H9 (cell line): ENCODE data around the gene EPAS1. TPM values are rescaled to one million over a fixed set of nuclear protein-coding genes. Genes with fewer than 3 reads are reported as not detected.

Experiments
- DNase-seq: peaks from one replicate; pipeline ENCODE4 v3.0.0-alpha.2; 2017
- H2AFZ ChIP-seq: one replicate; pipeline ENCODE4 v1.6.1; 2013; ENCODE audit warnings: mild to moderate bottlenecking, low read length, control low read depth, moderate library complexity
- H2AK5ac ChIP-seq: 2 replicates; pipeline ENCODE4 v1.6.1; 2013; ENCODE audit warnings: low read length, control low read depth, mixed read lengths; ENCODE audit not compliant: insufficient read length
- H2BK120ac ChIP-seq: one replicate; pipeline ENCODE4 v1.6.1; 2013; ENCODE audit warnings: low read depth, mild to moderate bottlenecking, low read length, control low read depth, inconsistent platforms; ENCODE audit not compliant: poor library complexity, severe bottlenecking
- H2BK12ac ChIP-seq: 2 replicates; pipeline ENCODE4 v1.6.1; 2013; ENCODE audit warnings: low read length, control low read depth, mixed read lengths, low read depth; ENCODE audit not compliant: insufficient read length
- H2BK15ac ChIP-seq: 2 replicates; pipeline ENCODE4 v1.6.1; 2013; ENCODE audit warnings: low read depth, low read length, control low read depth
- H2BK20ac ChIP-seq: one replicate; pipeline ENCODE4 v1.6.1; 2013; ENCODE audit warnings: low read depth, mild to moderate bottlenecking, low read length, control low read depth, inconsistent platforms; ENCODE audit not compliant: poor library complexity, severe bottlenecking
- H2BK5ac ChIP-seq: 2 replicates; pipeline ENCODE4 v1.6.1; 2013; ENCODE audit warnings: low read length, control low read depth, mixed read lengths; ENCODE audit not compliant: insufficient read length
- H3K14ac ChIP-seq: 2 replicates; pipeline ENCODE4 v1.6.1; 2013; ENCODE audit warnings: low read length, control low read depth; ENCODE audit not compliant: insufficient read depth
- H3K18ac ChIP-seq: 2 replicates; pipeline ENCODE4 v1.6.1; 2013; ENCODE audit warnings: low read depth, mild to moderate bottlenecking, mixed read lengths, low read length, control low read depth; ENCODE audit not compliant: insufficient read length
- H3K23ac ChIP-seq: 2 replicates; pipeline ENCODE4 v1.6.1; 2013; ENCODE audit warnings: low read length, control low read depth, mixed read lengths, low read depth; ENCODE audit not compliant: insufficient read length
- H3K23me2 ChIP-seq: 2 replicates; pipeline ENCODE4 v1.6.1; 2013; ENCODE audit warnings: low read depth, mild to moderate bottlenecking, mixed read lengths, low read length, control low read depth; ENCODE audit not compliant: insufficient read length, poor library complexity, severe bottlenecking
- H3K27ac ChIP-seq: 2 replicates; pipeline ENCODE4 v1.5.1; 2013; ENCODE audit warnings: low read length, control low read depth, mixed read lengths, low read depth; ENCODE audit not compliant: insufficient read length
- H3K27me3 ChIP-seq: 2 replicates; pipeline ENCODE4 v1.6.1; 2013; ENCODE audit warnings: low read length, control low read depth, inconsistent platforms; ENCODE audit not compliant: insufficient read depth
- H3K4ac ChIP-seq: 2 replicates; pipeline ENCODE4 v1.6.1; 2013; ENCODE audit warnings: low read depth, mild to moderate bottlenecking, control low read depth, inconsistent platforms, low read length, moderate library complexity
- H3K4me1 ChIP-seq: 2 replicates; pipeline ENCODE4 v1.6.1; 2013; ENCODE audit warnings: low read length, control low read depth, inconsistent platforms; ENCODE audit not compliant: insufficient read depth
- H3K4me2 ChIP-seq: 2 replicates; pipeline ENCODE4 v1.6.1; 2013; ENCODE audit warnings: low read length, control low read depth, mixed read lengths; ENCODE audit not compliant: insufficient read length, insufficient read depth
- H3K56ac ChIP-seq: 2 replicates; pipeline ENCODE4 v1.6.1; 2013; ENCODE audit warnings: low read depth, mild to moderate bottlenecking, mixed read lengths, low read length, control low read depth; ENCODE audit not compliant: insufficient read length
- H3K79me1 ChIP-seq: 2 replicates; pipeline ENCODE4 v1.6.1; 2013; ENCODE audit warnings: low read depth, mild to moderate bottlenecking, moderate library complexity, low read length, control low read depth, inconsistent platforms; ENCODE audit not compliant: insufficient read depth, poor library complexity, severe bottlenecking
- H3K79me2 ChIP-seq: 2 replicates; pipeline ENCODE4 v1.6.1; 2013; ENCODE audit warnings: low read length, control low read depth, inconsistent platforms; ENCODE audit not compliant: insufficient read depth
- H3K9ac ChIP-seq: 2 replicates; pipeline ENCODE4 v1.6.1; 2013; ENCODE audit warnings: low read length, control low read depth, mixed read lengths; ENCODE audit not compliant: insufficient read length; ENCODE audit errors: extremely low read depth
- H3K9me3 ChIP-seq: one replicate; pipeline ENCODE4 v1.6.1; 2013; ENCODE audit warnings: low read depth, low read length, inconsistent platforms; ENCODE audit not compliant: control insufficient read depth
- H3T11ph ChIP-seq: one replicate; pipeline ENCODE4 v1.6.1; 2013; ENCODE audit warnings: mild to moderate bottlenecking, low read length, control low read depth, inconsistent platforms
- H4K20me1 ChIP-seq: one replicate; pipeline ENCODE4 v1.6.1; 2013; ENCODE audit not compliant: control insufficient read depth, insufficient read length, insufficient read depth
- H4K5ac ChIP-seq: 2 replicates; pipeline ENCODE4 v1.6.1; 2013; ENCODE audit warnings: low read depth, mild to moderate bottlenecking, mixed read lengths, low read length, control low read depth; ENCODE audit not compliant: insufficient read length
- H4K8ac ChIP-seq: replicated peaks from 2 replicates; pipeline ENCODE4 v1.6.1; 2013; ENCODE audit warnings: low read length, control low read depth, mixed read lengths, low read depth; ENCODE audit not compliant: insufficient read length
- H4K91ac ChIP-seq: 2 replicates; pipeline ENCODE4 v1.6.1; 2013; ENCODE audit warnings: low read depth, mild to moderate bottlenecking, moderate library complexity, mixed read lengths, low read length, control low read depth; ENCODE audit not compliant: insufficient read length
- H3K27ac Mint-ChIP-seq, 3 experiments: 2 replicates in 2 of 3; 3 replicates in 1 of 3; pipeline ENCODE4 v1.8.0; 2020 to 2021; ENCODE audit warnings: mixed read lengths in 3 of 3, mild to moderate bottlenecking in 1 of 3, moderate library complexity in 1 of 3
- H3K27me3 Mint-ChIP-seq: 2 replicates; pipeline ENCODE4 v1.8.0; 2021; ENCODE audit warnings: low read depth, mild to moderate bottlenecking, moderate library complexity, mixed read lengths
- H3K36me3 Mint-ChIP-seq, 3 experiments: 2 replicates in 2 of 3; 3 replicates in 1 of 3; pipeline ENCODE4 v1.8.0; 2020 to 2021; ENCODE audit warnings: low read depth in 3 of 3, mixed read lengths in 3 of 3; ENCODE audit not compliant: insufficient read depth in 1 of 3
- H3K4me1 Mint-ChIP-seq, 2 experiments: 2 replicates each; pipeline ENCODE4 v1.8.0; 2020; ENCODE audit warnings: mixed read lengths in 2 of 2
- H3K4me3 Mint-ChIP-seq, 2 experiments: 2 replicates in 1 of 2; 3 replicates in 1 of 2; pipeline ENCODE4 v1.8.0; 2020 to 2021; ENCODE audit warnings: mild to moderate bottlenecking in 2 of 2, mixed read lengths in 2 of 2, moderate library complexity in 1 of 2
- H3K9me3 Mint-ChIP-seq, 2 experiments: 2 replicates in 1 of 2; 3 replicates in 1 of 2; pipeline ENCODE4 v1.8.0; 2020; ENCODE audit warnings: mild to moderate bottlenecking in 2 of 2, mixed read lengths in 2 of 2, moderate library complexity in 1 of 2
- CTCF ChIP-seq: fragments of 200-600 bp; sonication (generic); conservative IDR thresholded peaks from 3 replicates; pipeline ENCODE4 v1.8.0; 2021; ENCODE audit warnings: antibody characterized with exemption, mild to moderate bottlenecking
- WGBS: extraction: QIAGEN DNeasy Blood & Tissue Kit; methylation state at CpG from one replicate; pipeline ENCODE4 v1.1.7; 2013; ENCODE audit warnings: missing lambda C conversion rate, low lambda C conversion rate, mixed read lengths; ENCODE audit not compliant: insufficient read length; ENCODE audit errors: extremely low coverage; 5-methylcytosine and 5-hydroxymethylcytosine counted together
- total RNA-seq: library from RNA; stranded (reverse); gene quantifications from 2 replicates; pipeline ENCODE4 v1.2.1, GENCODE V29; 2021

EPAS1 gene
- total RNA-seq, 1 experiment from 2014 or later: 1.1 TPM

DNA sequence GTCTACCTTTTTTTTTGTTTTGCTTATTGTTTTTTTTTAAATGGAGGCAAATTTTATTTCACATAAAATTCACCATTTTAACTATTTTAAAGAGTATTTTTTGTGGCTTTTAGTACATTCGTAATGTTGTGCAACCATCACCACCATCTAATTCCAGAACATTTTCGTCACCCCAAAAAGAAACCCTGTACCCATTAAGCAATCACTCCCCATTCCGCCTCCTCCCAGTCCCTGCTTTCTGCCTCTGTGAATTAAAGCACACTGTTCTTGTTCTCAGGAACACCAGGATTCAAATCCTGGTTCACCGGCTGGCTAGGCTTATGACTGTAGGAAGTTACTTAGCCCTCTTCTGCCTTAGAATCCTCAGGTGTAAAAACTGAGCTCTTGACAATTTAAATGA is 36.9 kb upstream of the EPAS1 start:
- DNase-seq: no peak
- no peak overlapping the region for H3K4ac ChIP-seq
- no peak overlapping the region for H2BK5ac ChIP-seq
- no peak overlapping the region for H3K9ac ChIP-seq
- Mint-ChIP-seq H3K36me3 (no peaks in the 10 kb centered on the region), H3K4me3 (no peak overlapping the region), H3K27me3 (peaks cover 6% of the 10 kb centered on the region), H3K9me3 (no peaks in the 10 kb centered on the region), H3K27ac (no peak overlapping the region), H3K4me1 (no peaks in the 10 kb centered on the region)
- H3K27me3 ChIP-seq: no peaks in the 10 kb centered on the region
- no peak overlapping the region for H2AK5ac ChIP-seq
- no peak overlapping the region for H3T11ph ChIP-seq
- no peak overlapping the region for H4K5ac ChIP-seq
- H3K56ac ChIP-seq: no peak overlapping the region
- no peaks in the 10 kb centered on the region for H3K79me1 ChIP-seq
- no peak overlapping the region for H4K8ac ChIP-seq
- H3K23ac ChIP-seq: no peak overlapping the region
- H2BK12ac ChIP-seq: no peak overlapping the region
- no CpG with 5 or more reads among the region's 4 CpGs for WGBS
- no peak overlapping the region for H2AFZ ChIP-seq
- H3K18ac ChIP-seq: no peak overlapping the region
- H3K79me2 ChIP-seq: no peaks in the 10 kb centered on the region
- no peaks in the 10 kb centered on the region for H4K20me1 ChIP-seq
- H3K27ac ChIP-seq: no peak overlapping the region
- H3K23me2 ChIP-seq: no peaks in the 10 kb centered on the region
- TF ChIP-seq CTCF: no peak
- no peak overlapping the region for H2BK120ac ChIP-seq
- no peaks in the 10 kb centered on the region for H3K4me1 ChIP-seq
- H2BK15ac ChIP-seq: no peak overlapping the region
- H3K9me3 ChIP-seq: no peaks in the 10 kb centered on the region
- H4K91ac ChIP-seq: no peak overlapping the region
- no peak overlapping the region for H2BK20ac ChIP-seq
- H3K4me2 ChIP-seq: no peak overlapping the region
- no peak overlapping the region for H3K14ac ChIP-seq
